Calu3 (cell line): ENCODE measurements around the gene CETP. TPM values are rescaled to one million over a fixed set of nuclear protein-coding genes. Genes with fewer than 3 reads are reported as not detected.
A peak's percentile ranks its signal among the peaks of the same experiment; 100 is the strongest.

Experiments
- BruUV-seq: library from RNA; stranded (reverse); fragments of 400-500 nt; replicated peaks from 2 replicates; lab custom pipeline; 2021; lab: Mats Ljungman, UMichigan
- CTCF ChIA-PET: fragments of 300-600 bp; sonication (Branson Sonifier 250); formaldehyde crosslinking; loops from one replicate; lab custom pipeline; 2022; ENCODE audit warnings: antibody characterized with exemption; lab: Charles Lee
- DNase-seq: peaks from one replicate; pipeline ENCODE4 v3.0.0; 2022
- H3K27ac Mint-ChIP-seq: one replicate; pipeline ENCODE4 v1.8.0; 2022; ENCODE audit warnings: mixed read lengths; ENCODE audit not compliant: unreplicated experiment
- H3K27me3 Mint-ChIP-seq: one replicate; pipeline ENCODE4 v1.8.0; 2022; ENCODE audit warnings: mixed read lengths; ENCODE audit not compliant: unreplicated experiment
- H3K36me3 Mint-ChIP-seq: one replicate; pipeline ENCODE4 v1.8.0; 2022; ENCODE audit warnings: mild to moderate bottlenecking, moderate library complexity, mixed read lengths; ENCODE audit not compliant: insufficient read depth, unreplicated experiment
- H3K4me1 Mint-ChIP-seq: one replicate; pipeline ENCODE4 v1.8.0; 2022; ENCODE audit warnings: mild to moderate bottlenecking, low read depth, mixed read lengths; ENCODE audit not compliant: unreplicated experiment
- H3K4me3 Mint-ChIP-seq: one replicate; pipeline ENCODE4 v1.8.0; 2022; ENCODE audit warnings: mild to moderate bottlenecking, low read depth, moderate library complexity, mixed read lengths; ENCODE audit not compliant: unreplicated experiment
- H3K9me3 Mint-ChIP-seq: one replicate; pipeline ENCODE4 v1.8.0; 2022; ENCODE audit warnings: low read depth, mixed read lengths; ENCODE audit not compliant: unreplicated experiment
- CTCF ChIP-seq: fragments of 200-600 bp; IDR thresholded peaks from one replicate; pipeline ENCODE4 v1.8.0; 2022; ENCODE audit warnings: antibody characterized with exemption; ENCODE audit not compliant: unreplicated experiment
- intact Hi-C: fragments of 100-400 bp; cut with micrococcal nuclease; formaldehyde crosslinking; loops from one replicate; pipeline ENCODE4 v1.10.0; 2022; ENCODE audit not compliant: unreplicated experiment
- total RNA-seq: library from RNA; stranded (reverse); gene quantifications from 2 replicates; pipeline ENCODE4 v1.2.3, GENCODE V29; 2022

The CETP gene
- total RNA-seq, 1 experiment from 2014 or later = not detected

- CTCF ChIA-PET = no interaction called here
- no peak overlapping the region for H3K27ac Mint-ChIP-seq
- no peak overlapping the region for H3K4me3 Mint-ChIP-seq
- H3K4me1 Mint-ChIP-seq = no peaks in the 10 kb centered on the region
- BruUV-seq = no TSS peak
- no peaks in the 10 kb centered on the region for H3K9me3 Mint-ChIP-seq
- TF ChIP-seq CTCF = no peak
- intact Hi-C loops = no loop called here
- no peak for DNase-seq
- peaks cover 2% of the 10 kb centered on the region for H3K36me3 Mint-ChIP-seq
- peaks cover 21% of the 10 kb centered on the region for H3K27me3 Mint-ChIP-seq
Observed at GRCh38 chr16:56956756-56957155, 5.0 kb upstream of the CETP start.

DNA sequence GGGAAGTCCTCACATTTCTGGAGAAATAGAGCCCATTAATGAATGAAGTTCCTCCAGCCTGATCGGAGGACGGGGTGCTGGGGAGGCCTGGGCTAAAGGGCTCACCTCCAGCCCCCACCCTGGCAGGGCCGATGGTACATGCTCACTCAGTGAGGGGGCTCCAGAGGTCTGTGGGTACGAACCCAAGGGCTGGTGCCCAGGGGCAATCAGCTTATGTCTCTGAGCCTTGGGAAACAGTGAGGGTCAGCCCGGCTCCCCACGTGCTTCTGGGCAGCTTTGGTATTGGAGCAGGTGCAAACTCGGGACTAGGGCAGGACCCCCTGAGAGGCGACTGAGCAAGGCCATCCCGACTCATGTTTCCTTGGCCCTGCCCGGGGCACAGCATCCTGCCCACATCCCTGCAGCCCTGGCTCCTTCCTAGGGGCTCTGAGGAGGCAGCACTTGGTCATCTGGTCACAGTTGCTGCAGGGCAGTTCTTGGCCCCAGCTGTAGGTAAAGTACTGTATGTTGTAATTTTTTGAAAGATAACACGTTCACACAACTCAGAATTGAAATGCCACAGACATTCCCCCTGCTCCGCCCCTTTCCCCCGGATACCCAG is 969 bp upstream of the CETP start:
- no TSS peak for BruUV-seq
- Mint-ChIP-seq H3K27me3 (peaks cover 21% of the 10 kb centered on the region), H3K4me1 (peaks cover 13% of the 10 kb centered on the region), H3K4me3 (no peak overlapping the region), H3K27ac (no peak overlapping the region), H3K9me3 (no peaks in the 10 kb centered on the region), H3K36me3 (peaks cover 6% of the 10 kb centered on the region)
- no peak for DNase-seq
- TF ChIP-seq CTCF = no peak
- CTCF ChIA-PET = interaction anchor here (0.7 kb wide), 1 partner anchor 136 kb away, joined by 3 read pairs; no protein-coding TSS in a partner anchor
- intact Hi-C loops = no loop called here

- no TSS peak for BruUV-seq
- H3K27me3 Mint-ChIP-seq = peaks cover 21% of the 10 kb centered on the region
- no peak for DNase-seq
Observed at GRCh38 chr16:56961386-56961785, 364 bp upstream of the CETP start.

DNA sequence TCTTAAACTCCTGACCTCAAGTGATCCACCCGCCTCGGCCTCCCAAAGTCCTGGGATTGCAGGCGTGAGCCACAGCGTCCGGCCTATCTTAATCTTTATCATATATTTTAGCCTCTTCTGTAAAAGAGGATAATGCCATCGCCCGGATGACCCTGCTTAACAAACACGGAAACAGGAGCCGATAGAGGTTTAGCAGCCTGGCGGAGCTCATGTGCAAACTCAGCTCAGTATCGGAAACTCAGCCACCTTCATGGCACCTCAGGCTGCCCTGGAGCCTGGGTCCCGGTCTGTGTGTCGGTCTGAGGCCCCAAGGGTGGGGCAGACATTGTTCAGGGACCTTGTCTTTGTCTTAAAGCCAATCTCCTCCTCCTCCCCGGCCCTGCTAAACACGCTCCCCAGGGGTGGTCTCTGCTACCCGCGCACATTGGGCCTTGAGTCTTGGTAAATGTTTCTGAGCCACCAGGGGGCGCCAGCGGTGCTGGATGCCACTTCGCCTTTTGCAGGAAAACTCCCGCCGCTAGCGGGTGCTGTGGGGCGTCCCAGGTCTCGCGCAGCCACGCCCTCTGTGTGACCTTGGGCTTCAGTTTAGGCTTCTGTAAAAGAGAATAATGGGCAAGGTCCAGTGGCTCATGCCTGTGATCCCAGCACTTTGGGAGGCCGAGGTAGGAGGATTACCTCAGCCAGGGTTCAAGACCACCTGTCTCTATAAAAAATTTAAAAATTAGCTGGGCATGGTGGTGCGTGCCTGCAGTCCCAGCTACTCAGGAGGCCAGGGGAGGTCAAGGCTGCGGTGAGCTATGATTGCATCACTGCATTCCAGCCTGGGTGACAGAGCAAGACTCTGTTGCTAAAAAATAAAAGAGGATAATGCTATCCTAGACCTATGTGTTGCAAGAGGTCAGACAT is 2.7 kb downstream of the CETP start:
- peaks cover 13% of the 10 kb centered on the region for H3K4me1 Mint-ChIP-seq

More at GRCh38 chr16:56961386-56961785, 364 bp upstream of the CETP start:
- TF ChIP-seq CTCF = no peak
- Mint-ChIP-seq H3K9me3 (no peaks in the 10 kb centered on the region), H3K4me1 (peaks cover 13% of the 10 kb centered on the region), H3K27ac (no peak overlapping the region), H3K36me3 (peaks cover 6% of the 10 kb centered on the region), H3K4me3 (no peak overlapping the region)
- CTCF ChIA-PET = no interaction called here
- intact Hi-C loops = no loop called here

More for the DNA sequence above, 2.7 kb downstream of the CETP start:
- CTCF ChIA-PET = interaction anchor here (0.6 kb wide), 1 partner anchor 17 kb away, joined by 3 read pairs; no protein-coding TSS in a partner anchor
- intact Hi-C loops = no loop called here
- BruUV-seq = no TSS peak
- Mint-ChIP-seq H3K4me3 (no peak overlapping the region), H3K27ac (peak overlapping the region; percentile 26), H3K27me3 (peaks cover 20% of the 10 kb centered on the region), H3K9me3 (no peaks in the 10 kb centered on the region), H3K36me3 (peaks cover 6% of the 10 kb centered on the region)
- peak; percentile 85 for TF ChIP-seq CTCF
- DNase-seq = peak; percentile 67
